Motor neuron (in vitro differentiated cells): ENCODE data around the gene GPR39. TPM values are rescaled to one million over a fixed set of nuclear protein-coding genes. Genes with fewer than 3 reads are reported as not detected.
"Not testable (repeated sequence)": the region's sequence is repeated elsewhere in the genome, so short reads cannot be mapped to it uniquely, and the experiment has no call there.

ENCODE experiments used
- ATAC-seq, 8 experiments: fragments of 200-7000 bp; cut with Tn5 transposase; replicated peaks in 6 of 8; 2 replicates each; pipeline ENCODE4 v1.8.0; 2021; ENCODE audit warnings: mild to moderate bottlenecking in 8 of 8, moderate library complexity in 8 of 8
- H3K27ac ChIP-seq, 2 donors: fragments of 250-450 bp; sonication (Bioruptor Pico); 2 replicates each; pipeline ENCODE4 v1.9.0; 2021; ENCODE audit warnings: antibody characterized with exemption in 2 of 2, mild to moderate bottlenecking in 2 of 2, moderate library complexity in 1 of 2
- H3K4me1 ChIP-seq, 2 donors: fragments of 250-450 bp; sonication (Bioruptor Pico); replicated peaks in 1 of 2; 2 replicates each; pipeline ENCODE4 v1.6.1; 2021; ENCODE audit warnings: antibody characterized with exemption in 2 of 2, mild to moderate bottlenecking in 2 of 2, moderate library complexity in 1 of 2
- H3K4me3 ChIP-seq, 5 donors: fragments of 250-450 bp; sonication (Bioruptor Pico); 2 replicates each; pipeline ENCODE4 v1.9.0; 2021; ENCODE audit warnings: antibody characterized with exemption in 5 of 5, mild to moderate bottlenecking in 5 of 5, moderate library complexity in 4 of 5
- WGBS, 10 experiments: fragments of 450-650 bp; shearing (Covaris generic); methylation state at CpG; one replicate each; pipeline ENCODE4 v1.0.0; 2022; 5-methylcytosine and 5-hydroxymethylcytosine counted together
- in situ Hi-C, 9 experiments: fragments of 400-800 bp; cut with MboI; loops; one replicate each; pipeline ENCODE4 v1.15.0; 2021; ENCODE audit warnings: low sequenced_read_pairs in 9 of 9, low pct_unique_long_range_greater_than_20kb in 2 of 9; ENCODE audit not compliant: unreplicated experiment in 9 of 9
- total RNA-seq, 8 experiments: library from RNA; unstranded; fragments of 300-600 nt; gene quantifications; 2 replicates each; pipeline versions ENCODE4 v1.2.3 to v1.2.4, GENCODE V29; 2022

Gene GPR39
- total RNA-seq, 8 experiments from 2014 or later, result 0.38 to 1.3 (median 0.82) TPM; not detected in 2

DNA sequence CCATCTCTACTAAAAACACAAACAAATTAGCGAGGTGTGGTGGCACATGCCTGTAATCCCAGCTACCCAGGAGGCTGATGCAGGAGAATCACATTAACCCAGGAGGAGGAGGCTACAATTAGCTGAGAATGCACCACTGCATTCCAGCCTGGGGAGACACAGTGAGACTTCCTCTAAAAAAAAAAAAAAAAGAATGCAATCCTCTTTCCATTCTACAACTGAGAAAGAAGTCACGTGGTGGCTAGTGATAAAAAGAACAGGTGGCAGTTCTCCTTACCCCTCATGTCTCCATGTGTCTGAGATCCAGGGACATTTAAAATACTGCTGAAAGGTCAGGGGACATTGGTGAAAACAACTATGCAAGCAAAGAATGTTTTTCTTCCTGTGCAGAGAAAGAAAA lies 24.4 kb upstream of the GPR39 start:
- Histone ChIP-seq H3K27ac (no peak overlapping the region), H3K4me1 (peaks cover 13 to 17% of the 10 kb centered on the region in 2 donors), H3K4me3 (no peak overlapping the region)
- ATAC-seq, result peak in 5 of 8 experiments; percentile 76 to 85 (median 82)
- WGBS, 10 experiments, result 0 to 26% (median 10%) methylated on average over 1 to 2 of the region's 2 CpGs; no CpG with 5 or more reads in 2 of the 10 experiments
- in situ Hi-C loops, result no loop called here

DNA sequence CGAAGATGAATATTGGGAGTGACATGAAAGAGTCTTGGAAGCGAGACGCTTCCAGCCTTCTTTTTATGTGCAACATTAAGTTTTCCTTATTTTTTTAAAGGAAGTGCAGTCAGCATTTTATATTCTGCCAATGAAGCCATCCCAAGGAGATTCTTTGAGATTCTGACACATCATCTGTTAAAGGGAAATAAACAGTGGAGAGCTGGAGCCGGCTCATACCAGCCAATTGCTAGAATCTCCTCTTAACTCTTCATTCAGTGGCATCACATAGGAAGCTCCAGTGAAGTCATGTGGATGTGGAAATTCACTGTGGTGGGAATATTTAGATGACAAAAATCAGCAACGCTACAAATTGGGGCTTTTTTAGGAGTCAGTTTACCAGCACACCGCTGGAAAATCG lies 23.7 kb upstream of the GPR39 start:
- WGBS, 10 experiments, result 4 to 100% (median 70%) methylated on average over 2 to 7 of the region's 7 CpGs; no CpG with 5 or more reads in 1 of the 10 experiments
- Histone ChIP-seq H3K4me1 (peaks cover 16 to 17% of the 10 kb centered on the region in 2 donors), H3K27ac (no peak overlapping the region), H3K4me3 (no peak overlapping the region)
- in situ Hi-C loops, result no loop called here
- ATAC-seq, result peak in 5 of 8 experiments; percentile 55 to 82 (median 74)

DNA sequence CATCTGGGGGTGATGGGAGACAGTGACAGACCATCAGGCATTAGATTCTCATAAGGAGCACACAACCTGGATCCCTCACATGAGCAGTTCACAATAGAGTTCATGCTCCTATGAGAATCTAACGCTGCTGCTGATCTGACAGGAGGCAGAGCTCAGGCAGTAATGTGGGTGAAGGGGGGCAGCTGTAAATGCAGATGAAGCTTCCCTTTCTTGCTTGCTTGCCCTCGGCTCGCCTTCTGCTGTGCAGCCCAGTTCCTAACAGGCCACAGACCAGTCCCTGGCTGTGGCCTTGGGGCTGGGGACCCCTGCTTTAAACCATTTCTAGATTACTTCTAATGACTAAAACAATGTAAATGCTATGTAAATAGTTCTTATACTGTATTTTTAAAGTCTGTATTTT lies 19.6 kb upstream of the GPR39 start:
- in situ Hi-C loops, H3K27ac ChIP-seq: not testable (repeated sequence)
- 8 to 80% (median 33%) methylated on average over 1 to 2 of the region's 3 CpGs; no CpG with 5 or more reads in 6 of the 10 experiments for WGBS, 10 experiments

DNA sequence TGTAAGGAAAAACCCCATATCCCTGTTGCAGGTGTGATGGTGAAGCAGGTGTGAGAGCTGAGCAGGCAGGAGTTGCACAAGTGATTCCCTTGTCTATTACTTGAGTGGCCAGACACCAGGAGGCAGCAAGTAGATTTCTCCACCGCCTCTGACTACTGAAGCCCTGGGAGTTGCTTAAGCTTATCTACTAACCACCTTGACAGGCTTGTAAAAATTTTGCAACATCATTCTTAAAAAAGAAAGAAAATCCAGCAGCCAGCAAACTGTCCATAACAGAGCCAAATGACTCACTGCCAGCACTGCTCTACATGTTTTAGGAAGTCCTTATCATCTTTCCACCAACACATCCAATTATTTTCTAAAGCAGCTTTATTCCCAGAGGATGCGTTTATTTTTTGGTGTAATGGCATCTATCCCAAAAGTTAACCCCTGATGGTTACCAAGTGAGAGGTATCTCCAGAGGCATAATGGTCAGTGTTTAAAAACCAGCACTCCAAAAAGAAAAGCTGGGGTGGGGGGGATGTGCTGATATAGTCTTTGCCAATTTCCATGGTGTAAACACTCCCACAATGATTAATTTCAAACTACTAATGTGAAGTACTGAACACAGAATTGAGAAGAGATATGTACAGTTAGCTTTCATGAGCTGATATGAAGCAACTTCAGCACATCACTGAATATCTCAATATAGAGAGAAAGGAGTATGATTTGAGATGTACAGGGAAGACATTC lies 16.3 kb upstream of the GPR39 start:
- Histone ChIP-seq H3K4me3 (no peak overlapping the region), H3K4me1 (peaks cover 2 to 9% of the 10 kb centered on the region in 2 donors), H3K27ac (no peak overlapping the region)
- WGBS, 10 experiments, result 7 to 100% (median 61%) methylated on average over 1 to 2 of the region's 2 CpGs; no CpG with 5 or more reads in 2 of the 10 experiments
- ATAC-seq, result no peak
- in situ Hi-C loops, result no loop called here

More for the DNA sequence above, 19.6 kb upstream of the GPR39 start:
- H3K4me1 ChIP-seq, result peaks cover 15 to 16% of the 10 kb centered on the region in 2 donors
- ATAC-seq, result peak in 4 of 8 experiments; percentile 27 to 68 (median 48)
- H3K4me3 ChIP-seq, result not testable (repeated sequence)

- Histone ChIP-seq H3K27ac (no peak overlapping the region), H3K4me1 (peaks cover 2 to 9% of the 10 kb centered on the region in 2 donors), H3K4me3 (no peak overlapping the region)
- 0 to 100% (median 33%) methylated on average over 1 to 2 of the region's 2 CpGs; no CpG with 5 or more reads in 1 of the 10 experiments for WGBS, 10 experiments
- no peak for ATAC-seq
- in situ Hi-C loops, result no loop called here
Observed at GRCh38 chr2:132400901-132401240, 15.7 kb upstream of the GPR39 start.

GRCh38 chr2:132401326-132401725 lies 15.3 kb upstream of the GPR39 start:
- WGBS, 10 experiments, result 0 to 100% (median 80%) methylated on average over 1 to 2 of the region's 2 CpGs; no CpG with 5 or more reads in 3 of the 10 experiments
- ATAC-seq, result no peak
- no peak overlapping the region for H3K4me3 ChIP-seq
- in situ Hi-C loops, result no loop called here
- H3K27ac ChIP-seq, result no peak overlapping the region
- peaks cover 2 to 9% of the 10 kb centered on the region in 2 donors for H3K4me1 ChIP-seq

DNA sequence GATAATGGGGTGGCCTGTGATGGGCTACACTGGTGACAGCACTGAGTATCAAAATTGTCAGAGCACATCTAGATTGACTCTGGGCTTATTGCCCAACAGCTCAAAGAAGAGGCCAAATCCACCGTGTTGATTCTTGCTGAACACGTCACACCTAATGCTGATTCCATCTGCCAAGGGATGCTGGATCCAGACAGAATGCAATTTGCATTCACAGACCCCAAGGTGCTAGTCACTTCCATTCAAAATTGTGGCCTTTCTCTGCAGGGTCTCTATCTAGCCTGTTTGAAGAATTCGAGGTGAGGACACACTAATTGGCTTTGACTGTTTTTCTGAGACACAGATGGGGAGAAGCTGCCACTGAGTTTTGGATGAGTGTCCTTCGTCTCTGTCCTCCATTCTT lies 13.5 kb upstream of the GPR39 start:
- H3K4me1 ChIP-seq, result peaks cover 0 to 2% of the 10 kb centered on the region in 2 donors
- no peak overlapping the region for H3K4me3 ChIP-seq
- no peak for ATAC-seq
- H3K27ac ChIP-seq, result no peak overlapping the region
- in situ Hi-C loops, result no loop called here
- 0 to 86% (median 60%) methylated on average over 1 to 3 of the region's 4 CpGs; no CpG with 5 or more reads in 1 of the 10 experiments for WGBS, 10 experiments

DNA sequence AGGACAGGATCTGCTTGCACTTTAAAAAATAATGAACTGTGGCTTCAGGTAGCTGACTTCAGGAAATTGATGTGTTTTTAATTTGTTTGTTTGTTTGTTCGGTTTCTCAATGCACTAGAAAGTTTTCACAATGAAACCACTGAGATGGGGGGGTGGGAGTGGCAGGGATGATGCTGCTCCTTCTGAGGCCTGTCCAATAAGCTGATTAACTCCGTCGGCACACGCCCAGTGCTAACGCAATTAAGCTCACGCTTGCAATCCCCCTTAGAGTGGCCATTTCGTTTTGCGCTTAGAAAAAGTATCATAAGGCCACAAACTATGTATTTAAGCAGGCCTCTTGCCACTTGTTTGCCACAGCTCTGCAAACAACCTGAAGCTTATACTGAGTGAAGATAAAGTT lies 12.5 kb upstream of the GPR39 start:
- no peak overlapping the region for H3K27ac ChIP-seq
- no peak overlapping the region for H3K4me3 ChIP-seq
- in situ Hi-C loops, result no loop called here
- no peaks in the 10 kb centered on the region for H3K4me1 ChIP-seq
- WGBS, 10 experiments, result 17 to 98% (median 74%) methylated on average over 1 to 8 of the region's 8 CpGs; no CpG with 5 or more reads in 2 of the 10 experiments
- ATAC-seq, result peak in 1 of 8 experiments; percentile 15

DNA sequence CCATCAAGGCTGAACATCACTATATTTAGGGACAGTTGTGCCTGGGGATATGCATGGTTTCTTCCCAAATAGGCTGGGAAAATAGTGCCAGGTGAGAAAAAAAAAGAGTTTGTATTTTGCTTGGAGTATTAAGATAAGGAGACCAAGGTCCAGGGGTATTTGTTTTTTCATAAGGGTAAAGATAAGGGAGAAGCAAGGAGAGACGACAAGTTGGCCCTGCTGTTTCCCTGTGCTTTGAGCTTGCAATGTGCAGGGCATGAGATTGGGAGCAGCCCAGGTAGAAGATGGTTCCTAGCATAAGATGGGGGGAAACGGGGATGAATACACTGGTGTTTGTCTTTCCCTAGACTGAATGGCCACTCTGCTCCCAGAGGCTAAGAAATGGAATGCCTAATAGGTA lies 8.8 kb upstream of the GPR39 start:
- in situ Hi-C loops, result no loop called here
- no peaks in the 10 kb centered on the region for H3K4me1 ChIP-seq
- no peak overlapping the region for H3K27ac ChIP-seq

GRCh38 chr2:132412021-132412420 lies 4.6 kb upstream of the GPR39 start:
- in situ Hi-C loops, result no loop called here
- WGBS, 10 experiments, result 17 to 100% (median 85%) methylated on average over 1 of the region's 1 CpG; no CpG with 5 or more reads in 4 of the 10 experiments

More for the DNA sequence above, 8.8 kb upstream of the GPR39 start:
- ATAC-seq, result no peak
- no peak overlapping the region for H3K4me3 ChIP-seq
- 0 to 100% (median 76%) methylated on average over 1 to 2 of the region's 2 CpGs; no CpG with 5 or more reads in 2 of the 10 experiments for WGBS, 10 experiments

DNA sequence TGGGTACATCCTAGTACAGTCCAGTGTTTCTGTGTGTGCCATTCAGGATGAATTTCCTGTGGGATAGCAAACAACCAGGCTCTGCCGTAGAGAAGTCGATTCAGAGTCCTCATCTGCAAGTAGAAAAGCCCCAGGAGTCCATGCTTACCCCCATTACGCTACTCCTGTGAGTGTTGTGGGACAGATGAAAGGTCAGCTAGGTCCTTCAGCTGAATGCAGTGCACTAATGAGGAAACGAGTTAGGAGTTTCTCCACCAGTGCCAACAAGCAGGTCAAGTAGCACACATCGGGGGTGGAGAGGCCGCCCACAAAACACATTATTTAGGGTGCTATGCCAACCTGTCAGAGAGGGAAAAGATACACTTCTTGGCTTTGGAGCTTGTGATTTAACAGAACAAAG lies 2.5 kb upstream of the GPR39 start:
- WGBS, 10 experiments, result 33 to 100% (median 67%) methylated on average over 1 to 6 of the region's 6 CpGs; no CpG with 5 or more reads in 4 of the 10 experiments
- in situ Hi-C loops, result no loop called here
- no peak for ATAC-seq
- no peak overlapping the region for H3K27ac ChIP-seq
- H3K4me1 ChIP-seq, result peaks cover 16 to 27% of the 10 kb centered on the region in 2 donors
- H3K4me3 ChIP-seq, result no peak overlapping the region

More at GRCh38 chr2:132412021-132412420, 4.6 kb upstream of the GPR39 start:
- Histone ChIP-seq H3K4me1 (peaks cover 13 to 21% of the 10 kb centered on the region in 2 donors), H3K4me3 (no peak overlapping the region), H3K27ac (no peak overlapping the region)
- no peak for ATAC-seq

DNA sequence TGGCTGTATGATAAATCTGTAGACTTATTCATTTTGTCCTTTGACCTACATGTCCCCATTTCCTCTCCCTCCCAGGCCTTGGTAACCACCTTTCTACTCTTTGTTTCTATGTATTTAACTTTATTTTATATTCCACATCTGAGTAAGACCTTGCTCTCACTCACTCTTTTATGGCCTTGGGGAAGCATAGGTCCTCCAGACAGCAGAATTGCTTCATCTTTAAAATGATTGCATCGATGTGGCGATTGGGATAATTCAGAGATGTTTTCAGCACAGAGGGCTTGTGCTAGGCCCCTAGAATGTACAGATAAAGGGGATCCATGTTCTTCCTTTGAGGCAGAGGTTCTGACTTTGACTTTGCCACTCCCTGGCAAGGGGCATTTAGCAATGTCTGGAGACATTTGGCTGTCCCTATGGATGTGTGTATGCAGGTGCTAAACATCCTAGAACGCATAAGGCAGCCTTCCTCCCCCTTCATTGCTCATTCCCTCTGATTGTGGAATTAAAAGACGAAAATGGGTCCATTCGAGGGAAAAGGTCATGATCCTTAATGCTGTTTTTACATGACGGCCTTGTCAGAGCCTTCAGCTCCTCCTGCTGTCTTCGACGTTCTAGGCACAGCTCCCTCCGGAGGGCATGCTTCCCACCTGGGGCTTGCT lies 1.2 kb upstream of the GPR39 start:
- in situ Hi-C loops, result no loop called here
- Histone ChIP-seq H3K4me3 (peak overlapping the region; percentile 32 to 44 (median 38)), H3K27ac (peak overlapping the region; percentile 63 to 87), H3K4me1 (peaks cover 22 to 31% of the 10 kb centered on the region in 2 donors)
- peak; percentile 3 to 27 (median 14) for ATAC-seq
- WGBS, 10 experiments, result 42 to 90% (median 78%) methylated on average over 2 to 8 of the region's 9 CpGs; no CpG with 5 or more reads in 3 of the 10 experiments
